Stimulated activated CD8-positive, alpha-beta memory T cell treated with anti-CD3 and anti-CD28 coated beads, Interleukin-4, amount 100 ng/mL, for 1 hour (primary cell): ENCODE results near the gene EAF1.
"Not testable (repeated sequence)": the region's sequence is repeated elsewhere in the genome, so short reads cannot be mapped to it uniquely, and the experiment has no call there.

Experiments
- DNase-seq, 2 donors: peaks; one replicate each; pipeline ENCODE4 v3.0.0-alpha.2; 2020; ENCODE audit warnings: low read depth in 2 of 2, low spot score in 1 of 2

The EAF1 gene

GRCh38 chr3:15451216-15452113 lies 24.1 kb downstream of the EAF1 start:
- DNase-seq = no peak

- DNase-seq = no peak
Observed at GRCh38 chr3:15452156-15452555, 24.8 kb downstream of the EAF1 start.

GRCh38 chr3:15452961-15453360 lies 25.6 kb downstream of the EAF1 start:
- no peak for DNase-seq

GRCh38 chr3:15453501-15453900 lies 26.1 kb downstream of the EAF1 start:
- DNase-seq = no peak

GRCh38 chr3:15453991-15454625 lies 26.7 kb downstream of the EAF1 start:
- DNase-seq = no peak

- DNase-seq = no peak
Observed at GRCh38 chr3:15454965-15455364, 27.6 kb downstream of the EAF1 start.

GRCh38 chr3:15455756-15456155 lies 28.4 kb downstream of the EAF1 start:
- DNase-seq = no peak

- no peak for DNase-seq
Observed at GRCh38 chr3:15456321-15456720, 28.9 kb downstream of the EAF1 start.

GRCh38 chr3:15456915-15457314 lies 29.5 kb downstream of the EAF1 start:
- not testable (repeated sequence) for DNase-seq

GRCh38 chr3:15458212-15458780 lies 30.9 kb downstream of the EAF1 start:
- DNase-seq = no peak

- DNase-seq = no peak
Observed at GRCh38 chr3:15460891-15461531, 33.6 kb downstream of the EAF1 start.

- no peak for DNase-seq
Observed at GRCh38 chr3:15462451-15462850, 35.1 kb downstream of the EAF1 start.

- no peak for DNase-seq
Observed at GRCh38 chr3:15465876-15466585, 38.6 kb downstream of the EAF1 start.

GRCh38 chr3:15467227-15468181 lies 40.1 kb downstream of the EAF1 start:
- no peak for DNase-seq

GRCh38 chr3:15470261-15470660 lies 42.9 kb downstream of the EAF1 start:
- no peak for DNase-seq

- DNase-seq = no peak
Observed at GRCh38 chr3:15470849-15471248, 43.5 kb downstream of the EAF1 start.

GRCh38 chr3:15471861-15472260 lies 44.5 kb downstream of the EAF1 start:
- DNase-seq = no peak

GRCh38 chr3:15475161-15475560 lies 47.8 kb downstream of the EAF1 start:
- DNase-seq = no peak

- DNase-seq = no peak
Observed at GRCh38 chr3:15476378-15476777, 49.0 kb downstream of the EAF1 start.
